Psoas muscle (tissue), 8 donors: Measurements from ENCODE around the gene RNASE13. TPM values are rescaled to one million over a fixed set of nuclear protein-coding genes. Genes with fewer than 3 reads are reported as not detected.

Experiments used
- ATAC-seq, 4 donors: fragments of 200-7000 bp; cut with Tn5 transposase; one replicate each; pipeline ENCODE4 v1.9.1; 2020; ENCODE audit warnings: moderate library complexity in 3 of 4, mild to moderate bottlenecking in 2 of 4
- DNase-seq, 2 donors: peaks; one replicate each; pipeline ENCODE4 v3.0.0-alpha.2; 2020
- H3K27ac ChIP-seq: fragments of 200-600 bp; one replicate; pipeline ENCODE4 v1.8.0; 2022
- H3K27me3 ChIP-seq, 3 donors: fragments of 200-600 bp in 1 of 3; one replicate each; pipeline versions ENCODE4 v1.6.1 to v1.8.0; 2013 to 2022; ENCODE audit warnings: low read length in 2 of 3, mild to moderate bottlenecking in 2 of 3, moderate library complexity in 1 of 3; ENCODE audit not compliant: insufficient read depth in 3 of 3
- H3K36me3 ChIP-seq, 2 donors: fragments of 200-600 bp in 1 of 2; one replicate each; pipeline versions ENCODE4 v1.6.1 to v1.8.0; 2013 to 2022; ENCODE audit warnings: low read depth in 1 of 2, mild to moderate bottlenecking in 1 of 2, moderate library complexity in 1 of 2; ENCODE audit not compliant: insufficient read depth in 1 of 2
- H3K4me1 ChIP-seq: fragments of 200-600 bp; one replicate; pipeline ENCODE4 v1.8.0; 2022
- H3K4me3 ChIP-seq: fragments of 200-600 bp; one replicate; pipeline ENCODE4 v1.8.0; 2022; ENCODE audit warnings: mild to moderate bottlenecking
- H3K9me3 ChIP-seq: fragments of 200-600 bp; one replicate; pipeline ENCODE4 v1.8.0; 2022
- WGBS, 3 donors: extraction: QIAGEN DNeasy Blood & Tissue Kit; methylation state at CpG; one replicate each; pipeline versions ENCODE4 v1.1.6 to v1.1.7; 2013; 5-methylcytosine and 5-hydroxymethylcytosine counted together
- intact Hi-C, 2 donors: fragments of 100-400 bp; cut with DNase I; formaldehyde crosslinking; loops; one replicate each; pipeline versions ENCODE4 v1.11.0 to v1.14.2; 2022
- polyA plus RNA-seq, 3 donors: library from polyadenylated mRNA; stranded (reverse); fragments of 200-250 nt; gene quantifications; one replicate each; pipeline ENCODE4 v1.2.3, GENCODE V29; 2013
- total RNA-seq, 4 donors: library from RNA; stranded (reverse); fragmentation: NEBNext Ultra II Directional in 2 of 4; extraction: Animal tissue kit (Norgen Biotek cat#: 25700) in 2 of 4; gene quantifications; one replicate each; pipeline versions ENCODE4 v1.2.1 to v1.2.4, GENCODE V29; 2021 to 2023
- TF ChIP-seq, protein P1 (sequence below): fragments of 200-600 bp; IDR thresholded peaks from one replicate; pipeline ENCODE4 v1.8.0; 2022; ENCODE audit warnings: antibody characterized with exemption
- donor health status: healthy with polysubstance abuse.
- donor health status: DM: no; HTN: no; CAD: no; lungs with moderate emphysema.
- donor health status: Bipolar disorder and iron deficiency.
- donor health status: healthy.
- donor health status: DM: yes; HTN: yes; CAD: no.
- donor health status: DM: no; HTN: no; CAD: no.
- donor health status: DM: no; HTN: no; CAD: no.
- donor health status: DM: yes; HTN: yes; CAD: no.

Gene RNASE13
- total and polyA plus RNA-seq, 7 donors = 0.05 TPM; not detected in 6

GRCh38 chr14:20996521-20996920 is 38.1 kb downstream of the RNASE13 start:
- intact Hi-C loops = no loop called here
- DNase-seq (no peak), ATAC-seq (no peak)
- Histone ChIP-seq H3K36me3 (peaks cover 26 to 62% of the 10 kb centered on the region in 2 donors), H3K4me3 (no peak overlapping the region), H3K9me3 (no peaks in the 10 kb centered on the region), H3K27me3 (no peaks in the 10 kb centered on the region), H3K4me1 (peaks cover 1% of the 10 kb centered on the region), H3K27ac (no peak overlapping the region)
- 80 to 85% (median 83%) methylated on average over 14 of the region's 14 CpGs for WGBS, 3 donors
- TF ChIP-seq, protein P1, sequence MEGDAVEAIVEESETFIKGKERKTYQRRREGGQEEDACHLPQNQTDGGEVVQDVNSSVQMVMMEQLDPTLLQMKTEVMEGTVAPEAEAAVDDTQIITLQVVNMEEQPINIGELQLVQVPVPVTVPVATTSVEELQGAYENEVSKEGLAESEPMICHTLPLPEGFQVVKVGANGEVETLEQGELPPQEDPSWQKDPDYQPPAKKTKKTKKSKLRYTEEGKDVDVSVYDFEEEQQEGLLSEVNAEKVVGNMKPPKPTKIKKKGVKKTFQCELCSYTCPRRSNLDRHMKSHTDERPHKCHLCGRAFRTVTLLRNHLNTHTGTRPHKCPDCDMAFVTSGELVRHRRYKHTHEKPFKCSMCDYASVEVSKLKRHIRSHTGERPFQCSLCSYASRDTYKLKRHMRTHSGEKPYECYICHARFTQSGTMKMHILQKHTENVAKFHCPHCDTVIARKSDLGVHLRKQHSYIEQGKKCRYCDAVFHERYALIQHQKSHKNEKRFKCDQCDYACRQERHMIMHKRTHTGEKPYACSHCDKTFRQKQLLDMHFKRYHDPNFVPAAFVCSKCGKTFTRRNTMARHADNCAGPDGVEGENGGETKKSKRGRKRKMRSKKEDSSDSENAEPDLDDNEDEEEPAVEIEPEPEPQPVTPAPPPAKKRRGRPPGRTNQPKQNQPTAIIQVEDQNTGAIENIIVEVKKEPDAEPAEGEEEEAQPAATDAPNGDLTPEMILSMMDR = no peak

DNA sequence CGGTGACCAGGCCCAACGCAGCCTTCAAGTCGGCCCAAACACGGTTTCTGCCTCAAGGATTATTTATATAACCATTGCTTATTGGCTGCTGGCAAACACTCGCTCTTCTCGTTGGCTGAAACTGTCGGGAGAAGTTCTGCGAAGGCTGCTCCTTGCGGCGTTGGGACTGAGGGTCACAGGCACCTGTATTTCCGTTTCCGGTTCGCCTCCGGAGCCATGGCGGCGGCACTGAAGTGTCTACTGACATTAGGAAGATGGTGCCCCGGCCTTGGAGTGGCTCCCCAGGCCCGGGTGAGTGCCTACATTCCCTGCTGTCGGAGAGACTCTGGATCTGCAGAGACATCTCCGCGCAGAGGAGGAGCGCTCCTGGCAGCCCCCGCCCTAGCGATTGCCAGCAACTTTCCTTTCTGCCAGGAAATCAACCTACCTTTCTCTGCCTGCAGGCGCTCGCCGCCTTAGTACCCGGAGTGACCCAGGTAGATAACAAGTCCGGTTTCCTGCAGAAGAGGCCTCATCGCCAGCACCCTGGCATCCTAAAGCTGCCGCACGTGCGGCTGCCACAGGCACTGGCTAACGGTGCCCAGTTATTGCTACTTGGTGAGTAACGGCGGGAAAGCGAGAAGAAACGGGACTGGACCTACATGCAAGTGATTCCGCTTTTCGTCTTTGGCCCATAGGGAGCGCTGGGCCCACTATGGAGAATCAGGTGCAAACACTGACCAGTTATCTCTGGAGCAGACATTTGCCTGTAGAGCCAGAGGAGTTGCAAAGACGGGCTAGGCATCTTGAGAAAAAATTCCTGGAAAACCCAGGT is 44.6 kb downstream of the RNASE13 start, which contains the start of gene METTL17:
Gene METTL17, plus strand, starts transcription at position 194 of the 814 bp plus-strand sequence. Its CDS starts 23 bp downstream, at position 217.
- 0 to 1% (median 1%) methylated on average over 41 to 42 of the region's 42 CpGs for WGBS, 3 donors
- intact Hi-C loops = no loop called here
- Histone ChIP-seq H3K4me3 (peak within 1 kb of the TSS; percentile 89), H3K27me3 (no peaks in the 10 kb centered on the region), H3K36me3 (peaks cover 16 to 39% of the 10 kb centered on the region in 2 donors), H3K27ac (peak within 1 kb of the TSS; percentile 84), H3K4me1 (peaks cover 7% of the 10 kb centered on the region), H3K9me3 (no peaks in the 10 kb centered on the region)
- DNase-seq (peak; percentile 89 to 95), ATAC-seq (peak; percentile 96 to 98 (median 96))
- TF ChIP-seq, protein P1 = peak; percentile 4

- ATAC-seq (no peak), DNase-seq (no peak)
- no peaks in the 10 kb centered on the region for H3K27me3 ChIP-seq
- H3K4me3 ChIP-seq = peak overlapping the region; percentile 89
- H3K9me3 ChIP-seq = no peaks in the 10 kb centered on the region
- WGBS, 3 donors = 1 to 2% (median 2%) methylated on average over 11 of the region's 11 CpGs
- H3K27ac ChIP-seq = peak overlapping the region; percentile 84
- intact Hi-C loops = no loop called here
- TF ChIP-seq, protein P1 = no peak
- H3K36me3 ChIP-seq = peaks cover 10 to 33% of the 10 kb centered on the region in 2 donors
- H3K4me1 ChIP-seq = peaks cover 7% of the 10 kb centered on the region
Observed at GRCh38 chr14:20989471-20989786, 45.2 kb downstream of the RNASE13 start.

DNA sequence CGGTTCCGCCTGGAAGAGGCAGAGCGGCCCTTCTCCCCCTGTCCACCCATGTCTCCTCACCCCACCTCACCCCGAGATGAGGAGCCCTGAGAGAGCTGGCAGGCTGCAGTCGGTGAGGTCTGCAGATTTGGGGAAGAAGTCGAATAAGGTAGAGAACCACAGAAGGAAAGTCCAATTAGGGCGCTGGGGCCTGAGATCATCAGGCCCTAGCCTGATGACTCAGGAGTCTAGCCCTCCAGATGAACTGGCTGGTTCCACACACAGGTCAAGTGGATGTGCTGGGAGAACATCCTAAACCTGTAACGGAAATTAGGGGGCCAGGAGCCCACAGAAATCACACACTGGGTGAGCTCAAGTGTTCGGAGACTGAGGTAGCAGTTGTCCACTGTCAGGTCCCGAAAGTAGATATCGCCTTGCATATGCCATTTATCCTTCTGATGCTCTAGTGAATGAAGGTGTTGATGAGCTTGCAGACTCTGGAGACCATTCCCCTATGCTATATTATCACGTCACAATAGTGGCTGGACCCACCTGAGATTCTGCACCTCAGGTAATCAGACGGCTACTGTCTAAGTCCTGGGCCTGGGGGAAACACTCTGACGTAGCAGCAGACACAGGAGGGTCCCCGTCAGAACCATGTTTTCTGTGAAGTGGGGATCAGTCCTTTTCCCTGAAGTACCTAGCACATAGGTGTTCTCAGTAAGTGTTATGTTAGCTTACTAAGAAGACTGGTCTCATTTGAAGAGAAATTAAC is 45.7 kb downstream of the RNASE13 start:
- Histone ChIP-seq H3K4me3 (peak overlapping the region; percentile 89), H3K36me3 (peaks cover 8 to 28% of the 10 kb centered on the region in 2 donors), H3K4me1 (peaks cover 7% of the 10 kb centered on the region), H3K9me3 (no peaks in the 10 kb centered on the region), H3K27ac (peak overlapping the region; percentile 84), H3K27me3 (no peaks in the 10 kb centered on the region)
- no peak for ATAC-seq
- DNase-seq = no peak
- 87% methylated on average over 15 of the region's 15 CpGs for WGBS, 3 donors
- intact Hi-C loops = no loop called here
- TF ChIP-seq, protein P1 = no peak
